ENCODE measurements around the gene JAML. TPM values are rescaled to one million over a fixed set of nuclear protein-coding genes. Genes with fewer than 3 reads are reported as not detected.

Gene JAML
- total RNA-seq, 1 donor from 2014 or later, result not detected

- no peak for DNase-seq (ENCODE audit: low read depth)
- TF ChIP-seq, protein P1, sequence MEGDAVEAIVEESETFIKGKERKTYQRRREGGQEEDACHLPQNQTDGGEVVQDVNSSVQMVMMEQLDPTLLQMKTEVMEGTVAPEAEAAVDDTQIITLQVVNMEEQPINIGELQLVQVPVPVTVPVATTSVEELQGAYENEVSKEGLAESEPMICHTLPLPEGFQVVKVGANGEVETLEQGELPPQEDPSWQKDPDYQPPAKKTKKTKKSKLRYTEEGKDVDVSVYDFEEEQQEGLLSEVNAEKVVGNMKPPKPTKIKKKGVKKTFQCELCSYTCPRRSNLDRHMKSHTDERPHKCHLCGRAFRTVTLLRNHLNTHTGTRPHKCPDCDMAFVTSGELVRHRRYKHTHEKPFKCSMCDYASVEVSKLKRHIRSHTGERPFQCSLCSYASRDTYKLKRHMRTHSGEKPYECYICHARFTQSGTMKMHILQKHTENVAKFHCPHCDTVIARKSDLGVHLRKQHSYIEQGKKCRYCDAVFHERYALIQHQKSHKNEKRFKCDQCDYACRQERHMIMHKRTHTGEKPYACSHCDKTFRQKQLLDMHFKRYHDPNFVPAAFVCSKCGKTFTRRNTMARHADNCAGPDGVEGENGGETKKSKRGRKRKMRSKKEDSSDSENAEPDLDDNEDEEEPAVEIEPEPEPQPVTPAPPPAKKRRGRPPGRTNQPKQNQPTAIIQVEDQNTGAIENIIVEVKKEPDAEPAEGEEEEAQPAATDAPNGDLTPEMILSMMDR (conservative IDR thresholded peaks at IDR 0.05; ENCODE audit: low read depth, low read length), result no peak
- H3K4me3 ChIP-seq (ENCODE audit: low read depth, low read length), result no peak overlapping the region
Observed at GRCh38 chr11:118209033-118209432, 15.8 kb downstream of the JAML start.

- DNase-seq (ENCODE audit: low read depth), result no peak
- no peak overlapping the region for H3K4me3 ChIP-seq (ENCODE audit: low read depth, low read length)
- TF ChIP-seq, protein P1 (conservative IDR thresholded peaks at IDR 0.05; ENCODE audit: low read depth, low read length), result no peak
Observed at GRCh38 chr11:118207079-118207478, 17.7 kb downstream of the JAML start.

DNA sequence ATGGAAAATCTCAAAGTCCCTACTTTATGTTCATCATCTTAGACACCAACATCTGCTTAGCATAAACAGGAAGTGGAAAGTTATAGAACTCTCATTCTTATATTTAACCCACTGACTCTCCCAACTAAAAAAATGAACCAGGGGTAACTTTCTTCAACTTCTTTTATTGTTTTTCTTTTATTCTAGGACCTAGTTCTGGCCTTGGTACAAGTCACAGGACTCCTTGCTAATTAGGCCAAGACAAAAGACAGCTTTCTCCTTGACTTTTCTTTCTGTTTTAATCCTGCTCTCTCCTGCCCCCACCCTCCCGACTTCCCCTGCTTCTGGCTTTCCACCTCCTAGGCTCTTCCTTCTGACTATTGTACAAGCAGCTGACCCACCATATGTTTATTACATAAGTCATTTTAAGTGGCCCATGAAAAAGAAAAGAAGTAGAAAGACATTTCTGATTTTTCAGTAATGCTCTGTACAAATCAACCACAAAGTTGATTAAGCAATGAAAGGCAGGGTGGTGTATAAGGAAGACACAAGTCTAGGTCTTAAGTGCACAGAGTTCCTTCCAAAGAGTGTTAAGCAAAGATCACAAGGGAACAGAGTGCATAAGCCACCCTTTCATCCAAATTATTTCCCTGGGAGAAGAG, 18.3 kb downstream of the JAML start:
- TF ChIP-seq, protein P1 (conservative IDR thresholded peaks at IDR 0.05; ENCODE audit: low read depth, low read length), result no peak
- no peak for DNase-seq (ENCODE audit: low read depth)
- H3K4me3 ChIP-seq (ENCODE audit: low read depth, low read length), result no peak overlapping the region

DNA sequence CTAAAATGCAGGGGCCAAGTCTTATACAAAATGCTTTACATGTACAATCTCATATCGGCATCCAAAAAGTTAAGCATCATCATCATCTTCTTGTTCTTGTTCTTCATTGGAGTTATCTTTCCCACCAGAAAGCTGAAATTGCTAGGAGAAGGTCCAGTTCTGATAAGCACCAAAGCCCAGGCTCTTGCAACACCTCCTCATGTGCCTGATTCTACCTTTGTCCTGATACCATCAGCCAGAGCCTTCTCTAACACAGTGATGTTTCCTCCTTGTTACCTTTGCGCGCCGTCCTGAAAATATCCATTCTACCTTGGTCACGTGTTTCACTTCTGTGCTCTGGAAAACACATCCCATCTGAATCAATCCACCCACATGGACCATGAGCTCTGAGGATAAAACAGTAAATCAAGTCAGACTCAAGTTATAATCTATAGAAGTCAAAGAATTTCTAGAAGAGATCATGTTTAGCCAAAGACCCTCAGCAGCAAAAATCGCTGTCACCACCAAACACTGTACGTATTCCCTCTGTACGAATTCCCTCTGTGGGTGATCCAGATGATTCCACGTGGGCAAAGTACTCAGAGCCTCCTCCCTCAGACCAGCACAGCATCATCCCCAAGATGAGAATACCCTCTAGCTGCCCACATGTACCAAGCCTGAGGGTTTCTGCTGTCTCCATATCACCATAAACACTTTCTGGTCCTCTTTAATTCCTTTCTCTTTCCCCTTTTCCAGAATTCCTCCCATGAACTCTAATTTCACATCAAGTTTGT, 19.0 kb downstream of the JAML start:
- H3K4me3 ChIP-seq (ENCODE audit: low read depth, low read length), result no peak overlapping the region
- no peak for DNase-seq (ENCODE audit: low read depth)
- TF ChIP-seq, protein P1 (conservative IDR thresholded peaks at IDR 0.05; ENCODE audit: low read depth, low read length), result no peak

DNA sequence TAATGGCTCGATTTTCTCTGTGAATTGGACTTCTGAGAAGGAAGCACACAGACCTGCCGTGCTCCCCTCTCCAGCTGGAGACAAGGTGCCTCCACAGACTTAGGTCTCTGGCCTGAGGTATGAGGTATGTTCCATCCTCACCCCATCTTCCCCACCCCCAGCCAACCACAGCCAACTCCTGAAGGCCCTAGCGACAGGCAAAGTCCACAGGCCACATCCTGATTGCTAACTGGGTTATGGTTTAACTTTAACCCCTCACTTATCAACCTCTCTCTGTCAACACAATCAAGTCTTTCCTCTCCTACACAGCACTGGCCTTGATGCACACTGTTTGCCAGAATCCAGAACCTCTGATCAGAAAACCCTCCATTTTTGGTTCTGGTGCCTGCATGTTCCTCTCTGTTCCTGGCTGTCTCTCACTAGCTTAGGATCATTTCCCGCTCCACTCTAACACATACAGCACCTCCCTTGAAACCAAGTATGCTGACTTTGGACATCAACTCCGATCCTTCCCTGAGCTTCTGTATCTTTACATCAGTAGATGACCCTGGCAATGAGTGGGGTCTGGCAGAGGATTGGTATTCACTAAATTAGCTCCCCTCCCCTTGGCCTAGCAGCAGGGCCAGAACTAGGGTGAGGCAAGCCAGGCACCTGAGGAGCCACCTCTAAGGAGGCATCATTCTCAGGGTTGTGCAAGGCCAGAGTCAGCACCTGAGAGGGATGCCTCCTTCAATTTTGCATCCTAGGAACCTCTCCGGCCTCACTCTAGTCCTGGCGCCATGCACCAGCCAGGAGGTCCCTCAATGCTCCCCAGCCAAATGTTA, 22.0 kb downstream of the JAML start:
- H3K4me3 ChIP-seq (ENCODE audit: low read depth, low read length), result no peak overlapping the region
- TF ChIP-seq, protein P1 (conservative IDR thresholded peaks at IDR 0.05; ENCODE audit: low read depth, low read length), result no peak
- DNase-seq (ENCODE audit: low read depth), result no peak

- no peak overlapping the region for H3K4me3 ChIP-seq (ENCODE audit: low read depth, low read length)
- TF ChIP-seq, protein P1 (conservative IDR thresholded peaks at IDR 0.05; ENCODE audit: low read depth, low read length), result no peak
- DNase-seq (ENCODE audit: low read depth), result no peak
Observed at GRCh38 chr11:118201966-118202365, 22.8 kb downstream of the JAML start.

Measured in epithelial cell of proximal tubule (primary cell).